GM12878 (cell line): ENCODE measurements around the gene ALMS1.
"Not testable (repeated sequence)": the region's sequence is repeated elsewhere in the genome, so short reads cannot be mapped to it uniquely, and the experiment has no call there.

ENCODE experiments used
- EZH2 ChIP-seq: IDR thresholded peaks from 2 replicates; pipeline ENCODE4 v1.6.1; 2012; ENCODE audit warnings: low read depth, mild to moderate bottlenecking, control low read depth, inconsistent platforms, low read length, borderline replicate concordance; ENCODE audit not compliant: control insufficient read depth
- PAX5 ChIP-seq: IDR thresholded peaks from 2 replicates; pipeline ENCODE4 v1.6.1; 2011; ENCODE audit warnings: low read depth, low read length, borderline replicate concordance
- POU2F2 ChIP-seq: IDR thresholded peaks from 3 replicates; pipeline ENCODE4 v1.6.1; 2011; ENCODE audit warnings: low read depth, mild to moderate bottlenecking, low read length, borderline replicate concordance
- TF ChIP-seq, protein P1 (sequence below), 3 experiments: IDR thresholded peaks in 2 of 3; conservative IDR thresholded peaks in 1 of 3; 2 replicates each; pipeline ENCODE4 v1.5.1; 2011; ENCODE audit warnings: low read depth in 3 of 3, low read length in 3 of 3, mild to moderate bottlenecking in 3 of 3, control low read depth in 2 of 3, moderate library complexity in 2 of 3, inconsistent platforms in 1 of 3, mixed read lengths in 1 of 3; ENCODE audit not compliant: control insufficient read depth in 2 of 3, insufficient read depth in 1 of 3; ENCODE audit errors: extremely low read depth in 1 of 3

DNA sequence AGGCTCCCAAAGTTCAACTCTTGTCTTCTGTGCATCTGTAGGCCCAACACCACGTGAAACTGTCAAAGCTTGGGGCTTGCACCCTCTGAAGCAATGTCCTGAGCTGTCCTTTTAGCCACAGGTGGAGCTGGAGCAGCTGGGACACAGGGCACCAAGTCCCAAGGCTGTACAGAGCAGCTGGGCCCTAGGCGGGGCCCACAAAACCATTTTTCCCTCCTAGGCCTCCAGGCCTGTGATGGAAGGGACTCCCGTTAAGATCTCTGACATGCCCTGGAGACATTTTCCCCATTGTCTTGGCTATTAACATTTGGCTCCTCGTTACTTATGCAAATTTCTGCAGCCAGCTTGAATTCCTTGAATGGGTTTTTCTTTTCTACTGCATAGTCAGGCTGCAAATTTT, 145.1 kb downstream of the ALMS1 start:
- not testable (repeated sequence) for TF ChIP-seq POU2F2, EZH2, PAX5
- TF ChIP-seq, protein P1, sequence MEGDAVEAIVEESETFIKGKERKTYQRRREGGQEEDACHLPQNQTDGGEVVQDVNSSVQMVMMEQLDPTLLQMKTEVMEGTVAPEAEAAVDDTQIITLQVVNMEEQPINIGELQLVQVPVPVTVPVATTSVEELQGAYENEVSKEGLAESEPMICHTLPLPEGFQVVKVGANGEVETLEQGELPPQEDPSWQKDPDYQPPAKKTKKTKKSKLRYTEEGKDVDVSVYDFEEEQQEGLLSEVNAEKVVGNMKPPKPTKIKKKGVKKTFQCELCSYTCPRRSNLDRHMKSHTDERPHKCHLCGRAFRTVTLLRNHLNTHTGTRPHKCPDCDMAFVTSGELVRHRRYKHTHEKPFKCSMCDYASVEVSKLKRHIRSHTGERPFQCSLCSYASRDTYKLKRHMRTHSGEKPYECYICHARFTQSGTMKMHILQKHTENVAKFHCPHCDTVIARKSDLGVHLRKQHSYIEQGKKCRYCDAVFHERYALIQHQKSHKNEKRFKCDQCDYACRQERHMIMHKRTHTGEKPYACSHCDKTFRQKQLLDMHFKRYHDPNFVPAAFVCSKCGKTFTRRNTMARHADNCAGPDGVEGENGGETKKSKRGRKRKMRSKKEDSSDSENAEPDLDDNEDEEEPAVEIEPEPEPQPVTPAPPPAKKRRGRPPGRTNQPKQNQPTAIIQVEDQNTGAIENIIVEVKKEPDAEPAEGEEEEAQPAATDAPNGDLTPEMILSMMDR (IDR thresholded peaks at IDR 0.05 in 2 of 3, conservative IDR thresholded peaks at IDR 0.05 in 1 of 3; ENCODE audit: control insufficient read depth in 2 of 3, extremely low read depth in 1 of 3, insufficient read depth in 1 of 3, low read depth in 3 of 3, low read length in 3 of 3): not testable (repeated sequence)
